Fibroblast of mammary gland (primary cell): Measurements from ENCODE around the gene ATP6V0E1.

ENCODE experiments used
- DNase-seq: peaks from one replicate; pipeline ENCODE4 v3.0.0-alpha.2; 2010; ENCODE audit warnings: low read depth
- H3K4me3 ChIP-seq: 2 replicates; pipeline ENCODE4 v1.5.1; 2011; ENCODE audit warnings: low read depth, mild to moderate bottlenecking, low read length, moderate library complexity; ENCODE audit not compliant: control insufficient read depth
- CTCF ChIP-seq: conservative IDR thresholded peaks from 2 replicates; pipeline ENCODE4 v1.5.1; 2011; ENCODE audit warnings: low read depth, low read length, inconsistent platforms; ENCODE audit not compliant: control insufficient read depth, insufficient read depth

The ATP6V0E1 gene

GRCh38 chr5:173078878-173079277 lies 95.3 kb downstream of the ATP6V0E1 start:
- TF ChIP-seq CTCF: no peak
- H3K4me3 ChIP-seq: no peak overlapping the region
- peak; percentile 21 for DNase-seq
